GM12878 (cell line): ENCODE measurements around the gene RAET1G. TPM values are rescaled to one million over a fixed set of nuclear protein-coding genes. Genes with fewer than 3 reads are reported as not detected.

Experiments used
- ATAC-seq: fragments of 200-7000 bp; cut with Tn5 transposase; 3 replicates; pipeline ENCODE4 v1.9.1; 2020; ENCODE audit warnings: mild to moderate bottlenecking, moderate library complexity
- BruUV-seq: library from RNA; stranded (reverse); fragments of 400-500 nt; replicated peaks from 2 replicates; lab custom pipeline; 2021; lab: Mats Ljungman, UMichigan
- CTCF ChIA-PET: fragments of 300-600 bp; sonication (Branson Sonifier 250); formaldehyde crosslinking; extraction: SDS; loops from one replicate; lab custom pipeline; 2021; ENCODE audit warnings: inconsistent platforms; lab: Yijun Ruan, JAX
- POLR2A ChIA-PET: fragments of 350-600 bp; formaldehyde crosslinking; extraction: SDS; loops from one replicate; lab custom pipeline; 2021; ENCODE audit warnings: inconsistent platforms; lab: Charles Lee
- RAD21 ChIA-PET: fragments of 300-600 bp; sonication (Branson Sonifier 250); formaldehyde crosslinking; loops from one replicate; lab custom pipeline; 2023; ENCODE audit warnings: antibody characterized with exemption; ENCODE audit not compliant: unreplicated experiment; lab: Charles Lee
- SMC1A ChIA-PET: fragments of 300-600 bp; sonication (Branson Sonifier 250); formaldehyde crosslinking; loops from one replicate; lab custom pipeline; 2023; ENCODE audit not compliant: unreplicated experiment, uncharacterized antibody; lab: Charles Lee
- DNase-seq: peaks from one replicate; pipeline ENCODE4 v3.0.0-alpha.2; 2011; ENCODE audit warnings: low read depth, low spot score
- FAIRE-seq: peaks from 3 replicates; lab custom pipeline; 2011; peaks lifted over from hg19 to GRCh38; lab: Jason Lieb, UNC
- H2AFZ ChIP-seq: 2 replicates; pipeline ENCODE4 v1.6.0; 2011; ENCODE audit warnings: low read depth, low read length, control low read depth; ENCODE audit not compliant: control insufficient read depth
- H3K27ac ChIP-seq: 2 replicates; pipeline ENCODE4 v1.5.1; 2011; ENCODE audit warnings: control low read depth; ENCODE audit not compliant: control insufficient read depth, insufficient read depth
- H3K27me3 ChIP-seq, 2 experiments: replicated peaks in 1 of 2; 2 replicates each; pipeline versions ENCODE4 v1.6.0 to v1.6.1; 2011; ENCODE audit warnings: low read length in 1 of 2; ENCODE audit not compliant: control insufficient read depth in 2 of 2, insufficient read depth in 2 of 2
- H3K36me3 ChIP-seq, 2 experiments: 2 replicates each; pipeline ENCODE4 v1.5.1; 2011; ENCODE audit warnings: low read length in 1 of 2; ENCODE audit not compliant: control insufficient read depth in 2 of 2, insufficient read depth in 2 of 2
- H3K4me1 ChIP-seq: 2 replicates; pipeline ENCODE4 v1.6.1; 2011; ENCODE audit warnings: mild to moderate bottlenecking, low read length, moderate library complexity, mixed read lengths; ENCODE audit not compliant: control insufficient read depth, insufficient read depth
- H3K4me2 ChIP-seq: 2 replicates; pipeline ENCODE4 v1.6.0; 2011; ENCODE audit warnings: control low read depth; ENCODE audit not compliant: control insufficient read depth, insufficient read depth
- H3K4me3 ChIP-seq: fragments of 200-600 bp; sonication (generic); 2 replicates; pipeline ENCODE4 v1.5.1; 2016
- H3K79me2 ChIP-seq: 2 replicates; pipeline ENCODE4 v1.6.0; 2011; ENCODE audit warnings: low read length; ENCODE audit not compliant: control insufficient read depth, insufficient read depth
- H3K9ac ChIP-seq: 2 replicates; pipeline ENCODE4 v1.8.0; 2011; ENCODE audit warnings: low read length, control low read depth, mixed read lengths; ENCODE audit not compliant: control insufficient read depth, insufficient read depth
- H3K9me3 ChIP-seq: replicated peaks from 3 replicates; pipeline ENCODE4 v1.5.1; 2011; ENCODE audit warnings: mild to moderate bottlenecking, low read length; ENCODE audit not compliant: control insufficient read depth, insufficient read depth
- H4K20me1 ChIP-seq: 2 replicates; pipeline ENCODE4 v1.6.0; 2011; ENCODE audit not compliant: control insufficient read depth, insufficient read depth
- BCL11A ChIP-seq: IDR thresholded peaks from 2 replicates; pipeline ENCODE4 v1.6.1; 2011; ENCODE audit warnings: low read depth, low read length
- BHLHE40 ChIP-seq, 2 experiments: fragments of 450-650 bp in 1 of 2; IDR thresholded peaks; 2 replicates each; pipeline ENCODE4 v1.6.1; 2011 to 2017; ENCODE audit warnings: low read depth in 2 of 2, borderline replicate concordance in 1 of 2, improper control_type of control experiment in 1 of 2, low read length in 1 of 2, mild to moderate bottlenecking in 1 of 2
- BMI1 ChIP-seq: fragments of 450-650 bp; IDR thresholded peaks from 2 replicates; pipeline ENCODE4 v1.6.1; 2016; ENCODE audit warnings: mild to moderate bottlenecking, moderate library complexity, borderline replicate concordance
- CBX5 ChIP-seq: sonication (generic); IDR thresholded peaks from 2 replicates; pipeline ENCODE4 v1.6.1; 2016; ENCODE audit warnings: low read depth, moderate library complexity, mild to moderate bottlenecking, inconsistent platforms
- EZH2 ChIP-seq: IDR thresholded peaks from 2 replicates; pipeline ENCODE4 v1.6.1; 2012; ENCODE audit warnings: low read depth, mild to moderate bottlenecking, control low read depth, inconsistent platforms, low read length, borderline replicate concordance; ENCODE audit not compliant: control insufficient read depth
- HDGF ChIP-seq: fragments of 450-650 bp; IDR thresholded peaks from 2 replicates; pipeline ENCODE4 v1.6.1; 2016; ENCODE audit warnings: antibody characterized with exemption
- NBN ChIP-seq: fragments of 450-650 bp; IDR thresholded peaks from 2 replicates; pipeline ENCODE4 v1.6.1; 2016
- PAX5 ChIP-seq: IDR thresholded peaks from 2 replicates; pipeline ENCODE4 v1.6.1; 2011; ENCODE audit warnings: low read depth, low read length, borderline replicate concordance
- PML ChIP-seq: IDR thresholded peaks from 2 replicates; pipeline ENCODE4 v1.6.1; 2012; ENCODE audit warnings: low read length, inconsistent platforms
- POLR2A ChIP-seq: IDR thresholded peaks from 2 replicates; pipeline ENCODE4 v1.6.1; 2011; ENCODE audit warnings: low read depth, mild to moderate bottlenecking, low read length
- TARDBP ChIP-seq: IDR thresholded peaks from 2 replicates; pipeline ENCODE4 v1.6.1; 2016; ENCODE audit warnings: borderline replicate concordance
- YY1 ChIP-seq: IDR thresholded peaks from 2 replicates; pipeline ENCODE4 v1.6.1; 2011; ENCODE audit warnings: low read depth, mild to moderate bottlenecking, low read length
- ZNF207 ChIP-seq: fragments of 450-650 bp; IDR thresholded peaks from 2 replicates; pipeline ENCODE4 v1.6.1; 2014; ENCODE audit warnings: antibody characterized with exemption, mild to moderate bottlenecking, borderline replicate concordance
- ZSCAN29 ChIP-seq: fragments of 450-650 bp; IDR thresholded peaks from 2 replicates; pipeline ENCODE4 v1.6.1; 2017; ENCODE audit warnings: mild to moderate bottlenecking, moderate library complexity
- WGBS: methylation state at CpG from one replicate; pipeline ENCODE4 v1.1.6; 2016; ENCODE audit warnings: low lambda C conversion rate; ENCODE audit not compliant: insufficient replicate concordance, insufficient coverage; ENCODE audit errors: missing lambda C conversion rate; 5-methylcytosine and 5-hydroxymethylcytosine counted together
- in situ Hi-C: fragments of 300-500 bp; cut with MboI; formaldehyde crosslinking; loops from 9 replicates; pipeline ENCODE4 v1.14.3; 2018; ENCODE audit warnings: mixed read lengths
- intact Hi-C: fragments of 100-400 bp; cut with micrococcal nuclease; formaldehyde crosslinking; loops from one replicate; pipeline ENCODE4 v1.14.2; 2022; ENCODE audit not compliant: unreplicated experiment
- polyA plus RNA-seq, 11 experiments: library from polyadenylated mRNA; depleted of rRNA in 4 of 11; unstranded in 6 of 11; stranded (reverse) in 5 of 11; fragments of >200 nt; fragmentation: Nextera tagmentation in 4 of 11; fragmentation: Illumina TruSeq in 1 of 11; extraction: Ambion mirVana in 4 of 11; extraction: Trizol in 1 of 11; gene quantifications; 1 replicate in 1 of 11; 2 replicates in 10 of 11; pipeline versions ENCODE4 v1.2.1 to v1.2.3, GENCODE V29; 2011 to 2016; ENCODE audit warnings: inconsistent platforms in 2 of 11, missing spikeins in 2 of 11, low read depth in 1 of 11
- total RNA-seq, 4 experiments: library from RNA; depleted of rRNA in 3 of 4; stranded (reverse); fragments of >200 nt in 3 of 4; fragmentation: Illumina TruSeq in 1 of 4; extraction: Trizol in 1 of 4; gene quantifications; 2 replicates each; pipeline versions ENCODE4 v1.2.1 to v1.2.3, GENCODE V29; 2013 to 2021
- TF ChIP-seq, protein P1 (sequence below): fragments of 450-650 bp; IDR thresholded peaks from 2 replicates; pipeline ENCODE4 v1.6.1; 2017; ENCODE audit warnings: low read depth, mild to moderate bottlenecking, moderate library complexity
- TF ChIP-seq, protein P2 (sequence below): fragments of 450-650 bp; IDR thresholded peaks from 2 replicates; pipeline ENCODE4 v1.6.1; 2017; ENCODE audit warnings: mild to moderate bottlenecking, moderate library complexity

Gene RAET1G
- total and polyA plus RNA-seq, 10 of the 15 experiments (the other 5 are each of a cell fraction or from before 2014, with no cell fraction given), result not detected

DNA sequence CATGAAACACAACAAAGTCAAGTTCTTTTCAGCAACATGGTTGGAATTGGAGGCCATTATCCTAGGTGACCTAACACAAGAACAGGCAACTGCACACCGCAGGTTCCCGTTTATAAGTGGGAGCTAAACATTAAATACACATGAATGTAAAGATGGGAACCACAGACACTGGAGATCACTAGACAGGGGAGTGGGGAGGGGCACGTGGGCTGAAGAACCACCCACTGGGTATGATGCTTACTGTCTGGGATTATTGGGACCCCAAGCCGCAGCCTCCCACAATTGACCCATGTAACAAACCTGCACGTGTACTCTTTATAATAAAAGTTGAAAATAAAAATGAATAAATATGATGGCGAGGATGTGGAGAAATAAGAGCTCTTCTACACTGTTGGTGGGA, 8.6 kb upstream of the RAET1G start:
- ATAC-seq, result no peak
- H3K9ac ChIP-seq, result no peak overlapping the region
- SMC1A ChIA-PET, result no interaction called here
- in situ Hi-C loops (loop anchor here (10.0 kb wide), 1 partner anchor 883 kb away; no protein-coding TSS in a partner anchor), intact Hi-C loops (loop anchor here (10.0 kb wide), 3 partner anchors 207 to 883 kb away; no protein-coding TSS in a partner anchor)
- H3K4me3 ChIP-seq, result no peak overlapping the region
- BruUV-seq, result no TSS peak
- no peak for FAIRE-seq
- no peak for TF ChIP-seq EZH2
- TF ChIP-seq TARDBP, result no peak
- TF ChIP-seq, protein P1, sequence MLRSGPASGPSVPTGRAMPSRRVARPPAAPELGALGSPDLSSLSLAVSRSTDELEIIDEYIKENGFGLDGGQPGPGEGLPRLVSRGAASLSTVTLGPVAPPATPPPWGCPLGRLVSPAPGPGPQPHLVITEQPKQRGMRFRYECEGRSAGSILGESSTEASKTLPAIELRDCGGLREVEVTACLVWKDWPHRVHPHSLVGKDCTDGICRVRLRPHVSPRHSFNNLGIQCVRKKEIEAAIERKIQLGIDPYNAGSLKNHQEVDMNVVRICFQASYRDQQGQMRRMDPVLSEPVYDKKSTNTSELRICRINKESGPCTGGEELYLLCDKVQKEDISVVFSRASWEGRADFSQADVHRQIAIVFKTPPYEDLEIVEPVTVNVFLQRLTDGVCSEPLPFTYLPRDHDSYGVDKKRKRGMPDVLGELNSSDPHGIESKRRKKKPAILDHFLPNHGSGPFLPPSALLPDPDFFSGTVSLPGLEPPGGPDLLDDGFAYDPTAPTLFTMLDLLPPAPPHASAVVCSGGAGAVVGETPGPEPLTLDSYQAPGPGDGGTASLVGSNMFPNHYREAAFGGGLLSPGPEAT, result no peak
- TF ChIP-seq POLR2A, result no peak
- TF ChIP-seq HDGF, result no peak
- no peak for TF ChIP-seq BHLHE40 (IDR thresholded peaks at IDR 0.05; ENCODE audit: borderline replicate concordance in 1 of 2, low read depth in 2 of 2, low read length in 1 of 2)
- no peak for TF ChIP-seq YY1
- TF ChIP-seq PML, result no peak
- TF ChIP-seq, protein P2, sequence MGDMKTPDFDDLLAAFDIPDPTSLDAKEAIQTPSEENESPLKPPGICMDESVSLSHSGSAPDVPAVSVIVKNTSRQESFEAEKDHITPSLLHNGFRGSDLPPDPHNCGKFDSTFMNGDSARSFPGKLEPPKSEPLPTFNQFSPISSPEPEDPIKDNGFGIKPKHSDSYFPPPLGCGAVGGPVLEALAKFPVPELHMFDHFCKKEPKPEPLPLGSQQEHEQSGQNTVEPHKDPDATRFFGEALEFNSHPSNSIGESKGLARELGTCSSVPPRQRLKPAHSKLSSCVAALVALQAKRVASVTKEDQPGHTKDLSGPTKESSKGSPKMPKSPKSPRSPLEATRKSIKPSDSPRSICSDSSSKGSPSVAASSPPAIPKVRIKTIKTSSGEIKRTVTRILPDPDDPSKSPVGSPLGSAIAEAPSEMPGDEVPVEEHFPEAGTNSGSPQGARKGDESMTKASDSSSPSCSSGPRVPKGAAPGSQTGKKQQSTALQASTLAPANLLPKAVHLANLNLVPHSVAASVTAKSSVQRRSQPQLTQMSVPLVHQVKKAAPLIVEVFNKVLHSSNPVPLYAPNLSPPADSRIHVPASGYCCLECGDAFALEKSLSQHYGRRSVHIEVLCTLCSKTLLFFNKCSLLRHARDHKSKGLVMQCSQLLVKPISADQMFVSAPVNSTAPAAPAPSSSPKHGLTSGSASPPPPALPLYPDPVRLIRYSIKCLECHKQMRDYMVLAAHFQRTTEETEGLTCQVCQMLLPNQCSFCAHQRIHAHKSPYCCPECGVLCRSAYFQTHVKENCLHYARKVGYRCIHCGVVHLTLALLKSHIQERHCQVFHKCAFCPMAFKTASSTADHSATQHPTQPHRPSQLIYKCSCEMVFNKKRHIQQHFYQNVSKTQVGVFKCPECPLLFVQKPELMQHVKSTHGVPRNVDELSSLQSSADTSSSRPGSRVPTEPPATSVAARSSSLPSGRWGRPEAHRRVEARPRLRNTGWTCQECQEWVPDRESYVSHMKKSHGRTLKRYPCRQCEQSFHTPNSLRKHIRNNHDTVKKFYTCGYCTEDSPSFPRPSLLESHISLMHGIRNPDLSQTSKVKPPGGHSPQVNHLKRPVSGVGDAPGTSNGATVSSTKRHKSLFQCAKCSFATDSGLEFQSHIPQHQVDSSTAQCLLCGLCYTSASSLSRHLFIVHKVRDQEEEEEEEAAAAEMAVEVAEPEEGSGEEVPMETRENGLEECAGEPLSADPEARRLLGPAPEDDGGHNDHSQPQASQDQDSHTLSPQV, result no peak
- no peak for TF ChIP-seq CBX5
- TF ChIP-seq ZSCAN29, result no peak
- TF ChIP-seq BMI1, result no peak
- no peak for TF ChIP-seq PAX5
- TF ChIP-seq ZNF207, result no peak
- TF ChIP-seq BCL11A, result no peak
- TF ChIP-seq NBN, result no peak
- H3K36me3 ChIP-seq, result no peaks in the 10 kb centered on the region
- WGBS, result 47% methylated on average over 6 of the region's 6 CpGs
- RAD21 ChIA-PET, result interaction anchor here (1.3 kb wide), 1 partner anchor 86 kb away, joined by 5 read pairs; no protein-coding TSS in a partner anchor
- no peak overlapping the region for H3K27ac ChIP-seq
- no peak overlapping the region for H3K4me2 ChIP-seq
- no peak overlapping the region for H2AFZ ChIP-seq
- H3K9me3 ChIP-seq, result no peaks in the 10 kb centered on the region
- CTCF ChIA-PET, result interaction anchor here (0.6 to 1.6 kb wide), 5 partner anchors 76 to 464 kb away, joined by 3 to 10 read pairs (median 4); no protein-coding TSS in a partner anchor
- no peaks in the 10 kb centered on the region for H3K4me1 ChIP-seq
- H3K27me3 ChIP-seq, result peaks cover 5 to 11% of the 10 kb centered on the region in 2 experiments
- H4K20me1 ChIP-seq, result no peaks in the 10 kb centered on the region; the same call in 1 of the 2 replicates
- no peaks in the 10 kb centered on the region for H3K79me2 ChIP-seq
- DNase-seq, result no peak
- POLR2A ChIA-PET, result no interaction called here
